ENCODE measurements around the gene ALK.

DNA sequence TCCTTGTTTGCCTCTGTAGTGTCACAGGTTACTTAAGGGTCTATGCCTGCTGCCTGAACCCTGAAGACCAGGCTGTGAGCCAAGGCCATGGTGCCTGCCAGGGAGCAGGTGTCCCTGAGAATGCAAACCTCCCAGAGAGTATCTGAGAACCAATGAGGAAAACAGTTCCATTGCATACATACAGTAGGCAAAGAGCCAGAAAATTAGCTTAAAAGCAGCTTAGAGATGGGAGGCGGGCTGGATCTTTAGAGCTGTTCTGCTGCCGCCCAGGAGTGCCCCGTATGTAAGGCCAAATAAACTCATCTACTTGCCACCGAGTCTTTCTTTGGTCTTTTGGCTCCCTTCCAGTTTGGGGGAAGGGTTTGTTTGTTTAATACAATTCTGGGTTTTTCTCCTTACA is 478.2 kb downstream of the ALK start:
- TF ChIP-seq, protein P1, sequence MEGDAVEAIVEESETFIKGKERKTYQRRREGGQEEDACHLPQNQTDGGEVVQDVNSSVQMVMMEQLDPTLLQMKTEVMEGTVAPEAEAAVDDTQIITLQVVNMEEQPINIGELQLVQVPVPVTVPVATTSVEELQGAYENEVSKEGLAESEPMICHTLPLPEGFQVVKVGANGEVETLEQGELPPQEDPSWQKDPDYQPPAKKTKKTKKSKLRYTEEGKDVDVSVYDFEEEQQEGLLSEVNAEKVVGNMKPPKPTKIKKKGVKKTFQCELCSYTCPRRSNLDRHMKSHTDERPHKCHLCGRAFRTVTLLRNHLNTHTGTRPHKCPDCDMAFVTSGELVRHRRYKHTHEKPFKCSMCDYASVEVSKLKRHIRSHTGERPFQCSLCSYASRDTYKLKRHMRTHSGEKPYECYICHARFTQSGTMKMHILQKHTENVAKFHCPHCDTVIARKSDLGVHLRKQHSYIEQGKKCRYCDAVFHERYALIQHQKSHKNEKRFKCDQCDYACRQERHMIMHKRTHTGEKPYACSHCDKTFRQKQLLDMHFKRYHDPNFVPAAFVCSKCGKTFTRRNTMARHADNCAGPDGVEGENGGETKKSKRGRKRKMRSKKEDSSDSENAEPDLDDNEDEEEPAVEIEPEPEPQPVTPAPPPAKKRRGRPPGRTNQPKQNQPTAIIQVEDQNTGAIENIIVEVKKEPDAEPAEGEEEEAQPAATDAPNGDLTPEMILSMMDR (IDR thresholded peaks at IDR 0.05; ENCODE audit: low read depth, low read length): no peak
- no peak for TF ChIP-seq POLR2A (IDR thresholded peaks at IDR 0.05; ENCODE audit: extremely low read depth, insufficient read length)
- TF ChIP-seq MYC (IDR thresholded peaks at IDR 0.05; ENCODE audit: low read depth, low read length): no peak
- TF ChIP-seq, protein P2, sequence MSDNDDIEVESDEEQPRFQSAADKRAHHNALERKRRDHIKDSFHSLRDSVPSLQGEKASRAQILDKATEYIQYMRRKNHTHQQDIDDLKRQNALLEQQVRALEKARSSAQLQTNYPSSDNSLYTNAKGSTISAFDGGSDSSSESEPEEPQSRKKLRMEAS (IDR thresholded peaks at IDR 0.05; ENCODE audit: low read depth, low read length): no peak

All from NB4 (cell line).